GM21528 (cell line): ENCODE results near the gene APOBEC3C.
A peak's percentile ranks its signal among the peaks of the same experiment; 100 is the strongest.
"Not testable (repeated sequence)": the region's sequence is repeated elsewhere in the genome, so short reads cannot be mapped to it uniquely, and the experiment has no call there.

Experiments used
- ATAC-seq: cut with Tn5 transposase; IDR thresholded peaks from one replicate; pipeline ENCODE4 v1.9.1; 2021; ENCODE audit warnings: mild to moderate bottlenecking, moderate library complexity; ENCODE audit not compliant: unreplicated experiment, low FRiP score

APOBEC3C gene

DNA sequence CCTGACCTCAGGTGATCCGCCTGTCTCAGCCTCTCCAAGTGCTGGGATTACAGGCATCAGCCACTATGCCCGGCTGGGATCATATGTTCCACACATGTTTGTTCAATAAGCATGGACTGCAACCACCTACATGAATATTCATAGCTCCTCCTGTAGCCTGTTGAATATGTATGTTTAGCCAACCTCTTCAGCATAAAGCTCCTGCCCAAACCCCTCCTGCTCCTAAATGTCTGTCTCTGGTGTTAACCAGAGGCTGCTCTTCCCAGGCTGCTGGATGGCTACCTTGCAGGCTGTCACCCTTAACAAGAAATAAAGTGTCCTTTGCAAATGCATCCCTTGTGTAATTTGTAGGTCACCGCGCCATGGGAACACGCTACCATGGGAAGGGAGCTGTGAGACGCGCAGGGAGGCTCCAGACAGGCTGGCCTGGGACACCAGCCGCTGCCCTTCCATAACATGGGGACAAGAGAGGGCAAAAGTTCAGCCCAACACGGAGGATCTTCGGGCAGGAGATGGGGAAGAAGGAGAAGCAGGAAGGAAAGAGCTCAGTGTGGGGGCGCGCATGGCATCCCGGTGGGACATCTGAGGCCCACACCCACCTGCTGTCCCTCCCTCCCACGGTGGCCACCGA lies 6.1 kb downstream of the APOBEC3C start:
- peak; percentile 2 for ATAC-seq

- no peak for ATAC-seq
Measured at GRCh38 chr22:39021552-39022250, 7.6 kb downstream of the APOBEC3C start.

DNA sequence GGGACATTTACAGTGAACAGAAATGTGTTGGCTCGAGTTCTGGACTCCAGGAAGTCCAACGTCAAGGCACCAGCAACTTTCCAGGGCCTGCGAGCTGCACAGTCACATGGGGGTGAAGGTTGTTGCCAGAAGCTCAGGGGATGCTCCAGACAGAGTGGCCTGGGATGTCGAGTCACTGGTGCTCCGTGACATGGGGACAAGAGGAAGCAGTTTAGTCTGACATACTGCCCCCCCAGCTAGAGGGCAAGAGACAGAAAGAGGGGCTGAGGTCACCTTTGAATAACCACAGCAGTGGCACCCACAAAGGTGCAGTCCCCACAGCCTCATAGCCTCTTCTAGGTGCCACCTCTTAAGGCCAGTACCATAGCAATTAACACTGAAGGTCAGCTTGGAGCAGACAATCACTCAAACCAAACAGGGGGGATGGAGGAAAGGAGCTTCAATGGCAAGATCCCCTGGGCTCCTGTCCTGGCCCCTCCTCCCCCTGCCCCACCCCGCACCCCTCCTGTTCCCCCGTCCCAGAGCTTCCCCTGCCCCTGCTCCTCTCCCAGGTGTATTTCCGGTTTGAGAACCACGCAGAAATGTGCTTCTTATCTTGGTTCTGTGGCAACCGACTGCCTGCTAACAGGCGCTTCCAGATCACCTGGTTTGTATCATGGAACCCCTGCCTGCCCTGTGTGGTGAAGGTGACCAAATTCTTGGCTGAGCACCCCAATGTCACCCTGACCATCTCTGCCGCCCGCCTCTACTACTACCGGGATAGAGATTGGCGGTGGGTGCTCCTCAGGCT lies 10.7 kb downstream of the APOBEC3C start:
- ATAC-seq, result no peak

DNA sequence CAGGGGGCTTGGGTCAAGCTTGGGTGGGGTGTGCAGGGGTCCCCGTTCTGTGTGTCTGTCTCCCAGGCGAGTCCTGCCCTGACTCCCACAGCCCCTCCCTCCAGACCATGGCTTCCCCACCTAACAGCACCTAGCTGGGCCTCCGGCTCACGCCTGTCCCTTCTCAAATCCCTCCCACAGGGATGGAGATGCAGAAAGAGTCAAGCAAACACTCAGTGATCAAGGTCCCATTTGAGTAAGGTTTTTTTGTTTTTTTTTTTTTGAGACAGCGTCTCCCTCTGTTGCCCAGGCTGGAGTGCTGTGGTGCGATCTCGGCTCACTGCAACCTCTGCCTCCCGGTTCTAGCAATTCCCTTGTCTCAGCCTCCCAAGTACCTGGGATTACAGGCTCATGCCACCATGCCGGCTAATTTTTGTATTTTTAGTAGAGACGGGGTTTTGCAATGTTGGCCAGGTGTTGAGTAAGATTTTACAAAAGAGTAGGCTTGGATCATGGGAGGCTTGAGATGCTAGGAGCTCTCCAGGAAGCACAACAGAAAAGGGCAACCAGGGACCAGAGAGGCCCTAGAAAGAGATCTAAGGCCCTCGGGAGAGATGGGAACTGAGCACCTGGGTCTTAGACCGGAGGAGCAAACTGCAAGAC lies 12.6 kb downstream of the APOBEC3C start:
- ATAC-seq, result no peak

DNA sequence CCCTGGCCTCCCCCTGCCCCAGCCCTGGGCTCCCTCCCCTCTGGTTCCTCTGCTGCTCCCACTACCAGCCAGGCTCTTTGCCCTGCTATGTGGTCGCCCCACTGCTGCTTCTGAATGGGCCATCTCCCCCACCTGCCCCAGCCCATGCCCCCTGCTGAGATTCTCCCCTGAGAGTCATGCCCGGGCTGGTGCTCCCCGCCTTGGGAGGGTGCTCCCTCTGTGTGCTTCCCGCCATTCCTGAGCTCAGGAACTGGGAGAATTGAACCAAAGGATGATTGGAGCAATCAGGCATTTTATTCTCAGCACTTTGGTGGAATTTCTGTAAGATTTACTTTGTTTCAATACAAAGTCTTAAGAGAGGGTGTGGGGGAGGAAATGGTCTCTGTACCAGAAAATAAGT lies 13.7 kb downstream of the APOBEC3C start:
- ATAC-seq, result no peak

DNA sequence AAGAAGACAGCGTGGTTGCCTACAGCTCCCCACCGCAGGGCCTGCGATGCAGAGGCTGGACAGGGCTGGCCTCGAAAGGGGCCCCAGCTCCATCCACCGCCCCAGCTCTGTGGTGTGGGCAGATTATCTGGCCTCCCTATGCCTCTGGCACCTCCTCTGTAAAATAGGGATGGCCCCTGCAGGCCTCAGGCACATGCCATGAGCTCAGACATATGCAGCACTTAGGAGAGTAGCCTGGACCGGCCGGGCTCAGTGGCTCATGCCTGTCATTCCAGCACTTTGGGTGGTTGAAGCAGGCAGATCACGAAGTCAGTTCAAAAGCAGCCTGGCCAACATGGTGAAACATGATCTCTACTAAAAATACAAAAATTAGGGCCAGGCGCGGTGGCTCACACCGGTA lies 14.2 kb downstream of the APOBEC3C start:
- no peak for ATAC-seq

- no peak for ATAC-seq
Measured at GRCh38 chr22:39029227-39029626, 15.2 kb downstream of the APOBEC3C start.

DNA sequence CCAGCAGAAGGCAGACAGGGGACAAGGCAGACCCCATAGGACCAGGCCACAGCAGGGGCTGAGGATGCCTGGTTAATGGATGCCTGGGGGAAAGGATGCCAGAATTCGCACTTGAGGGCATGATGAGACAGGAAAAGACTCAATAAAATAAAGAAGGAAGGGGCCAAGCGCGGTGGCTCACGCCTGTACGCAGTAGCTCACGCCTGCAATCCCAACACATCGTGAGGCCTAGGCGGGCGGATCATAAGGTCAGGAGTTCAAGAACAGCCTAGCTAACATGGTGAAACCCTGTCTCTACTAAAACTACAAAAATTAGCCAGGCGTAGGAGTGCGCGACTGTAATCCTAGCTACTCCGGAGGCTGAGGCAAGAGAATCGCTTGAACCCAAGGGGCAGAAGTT lies 16.6 kb downstream of the APOBEC3C start:
- ATAC-seq, result no peak

DNA sequence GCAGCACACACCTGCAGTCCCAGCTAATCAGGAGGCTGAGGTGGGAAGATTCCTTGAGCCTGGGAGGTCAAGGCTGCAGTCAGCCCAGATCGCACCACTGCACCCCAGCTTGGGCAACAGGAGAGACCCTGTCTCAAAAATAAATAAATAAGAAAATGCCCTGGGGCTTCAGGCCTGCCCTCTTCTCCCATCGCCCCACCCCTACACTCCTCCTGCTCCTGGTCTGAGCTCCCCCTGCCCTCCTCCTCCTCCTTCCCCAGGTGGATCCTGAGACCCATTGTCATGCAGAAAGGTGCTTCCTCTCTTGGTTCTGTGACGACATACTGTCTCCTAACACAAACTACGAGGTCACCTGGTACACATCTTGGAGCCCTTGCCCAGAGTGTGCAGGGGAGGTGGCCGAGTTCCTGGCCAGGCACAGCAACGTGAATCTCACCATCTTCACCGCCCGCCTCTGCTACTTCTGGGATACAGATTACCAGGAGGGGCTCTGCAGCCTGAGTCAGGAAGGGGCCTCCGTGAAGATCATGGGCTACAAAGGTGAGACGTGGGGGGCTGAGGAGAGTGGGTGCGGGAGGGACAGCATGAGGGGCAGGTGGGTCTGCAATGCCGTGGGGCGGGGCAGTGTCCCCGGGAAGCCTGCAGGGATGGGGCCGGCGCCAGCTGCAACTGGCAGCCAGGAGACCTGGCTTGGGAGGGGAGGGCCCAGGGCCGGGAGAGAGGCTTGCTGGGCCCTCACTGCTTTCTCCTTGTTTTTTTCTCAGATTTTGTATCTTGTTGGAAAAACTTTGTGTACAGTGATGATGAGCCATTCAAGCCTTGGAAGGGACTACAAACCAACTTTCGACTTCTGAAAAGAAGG lies 17.6 kb downstream of the APOBEC3C start:
- ATAC-seq, result not testable (repeated sequence)

- not testable (repeated sequence) for ATAC-seq
Measured at GRCh38 chr22:39037071-39037470, 23.0 kb downstream of the APOBEC3C start.

GRCh38 chr22:39039306-39040126 lies 25.5 kb downstream of the APOBEC3C start:
- no peak for ATAC-seq

GRCh38 chr22:39040155-39040537 lies 26.1 kb downstream of the APOBEC3C start:
- ATAC-seq, result not testable (repeated sequence)

GRCh38 chr22:39040538-39041296 lies 26.7 kb downstream of the APOBEC3C start, which contains the start of gene APOBEC3F:
Gene APOBEC3F, plus strand, starts transcription at chr22:39040864. Its CDS starts 97 bp downstream, at chr22:39040961.
- peak; percentile 84 for ATAC-seq

DNA sequence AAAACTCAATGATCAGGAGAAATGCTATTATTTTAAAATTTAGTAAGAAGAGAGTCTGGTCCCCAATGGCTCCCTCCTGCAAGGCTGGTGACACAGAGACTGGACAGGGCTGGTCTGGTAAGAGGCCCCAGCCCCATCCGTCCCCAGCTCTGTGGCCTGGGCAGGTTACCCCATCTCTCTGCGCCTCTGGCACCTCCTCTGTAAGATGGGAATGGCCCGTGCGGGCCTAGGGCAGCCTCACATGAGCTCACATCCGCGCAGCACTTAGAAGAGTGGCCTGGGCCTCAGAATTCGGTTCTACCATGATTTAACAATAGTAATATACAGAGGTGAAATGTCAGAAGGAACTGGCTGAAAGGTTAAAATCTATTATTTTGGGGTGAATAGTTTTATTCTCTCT lies 27.9 kb downstream of the APOBEC3C start:
- ATAC-seq, result no peak

DNA sequence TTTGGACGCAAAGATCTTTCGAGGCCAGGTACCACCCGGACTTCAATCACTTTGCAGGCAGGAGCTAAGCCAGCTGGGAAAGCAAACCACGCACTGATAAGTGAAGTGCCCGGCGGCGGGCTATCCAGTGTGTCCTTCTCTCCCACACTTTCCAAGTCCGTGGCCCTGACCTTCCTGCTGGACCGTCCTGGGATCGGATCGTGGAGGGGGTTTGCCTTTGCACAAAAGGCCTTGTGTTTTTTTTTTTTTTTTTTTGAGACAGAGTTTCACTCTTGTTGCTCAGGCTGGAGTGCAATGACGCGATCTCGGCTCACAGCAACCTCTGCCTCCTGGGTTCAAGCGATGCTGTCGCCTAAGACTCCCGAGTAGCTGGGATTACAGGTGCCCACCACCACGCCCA lies 29.0 kb downstream of the APOBEC3C start:
- not testable (repeated sequence) for ATAC-seq

DNA sequence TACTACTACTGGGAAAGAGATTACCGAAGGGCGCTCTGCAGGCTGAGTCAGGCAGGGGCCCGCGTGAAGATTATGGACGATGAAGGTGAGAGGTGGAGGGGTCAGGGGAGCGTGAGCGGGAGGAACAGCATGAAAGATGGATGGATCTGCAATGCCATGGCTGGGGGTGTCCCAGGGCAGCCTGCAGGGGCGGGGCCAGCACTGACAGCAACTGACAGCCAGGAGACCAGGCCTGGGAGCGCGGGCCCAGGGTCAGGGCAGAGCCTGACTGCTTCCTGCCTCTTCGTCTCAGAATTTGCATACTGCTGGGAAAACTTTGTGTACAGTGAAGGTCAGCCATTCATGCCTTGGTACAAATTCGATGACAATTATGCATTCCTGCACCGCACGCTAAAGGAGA lies 31.1 kb downstream of the APOBEC3C start:
- not testable (repeated sequence) for ATAC-seq

GRCh38 chr22:39049486-39049885 lies 35.4 kb downstream of the APOBEC3C start:
- not testable (repeated sequence) for ATAC-seq

DNA sequence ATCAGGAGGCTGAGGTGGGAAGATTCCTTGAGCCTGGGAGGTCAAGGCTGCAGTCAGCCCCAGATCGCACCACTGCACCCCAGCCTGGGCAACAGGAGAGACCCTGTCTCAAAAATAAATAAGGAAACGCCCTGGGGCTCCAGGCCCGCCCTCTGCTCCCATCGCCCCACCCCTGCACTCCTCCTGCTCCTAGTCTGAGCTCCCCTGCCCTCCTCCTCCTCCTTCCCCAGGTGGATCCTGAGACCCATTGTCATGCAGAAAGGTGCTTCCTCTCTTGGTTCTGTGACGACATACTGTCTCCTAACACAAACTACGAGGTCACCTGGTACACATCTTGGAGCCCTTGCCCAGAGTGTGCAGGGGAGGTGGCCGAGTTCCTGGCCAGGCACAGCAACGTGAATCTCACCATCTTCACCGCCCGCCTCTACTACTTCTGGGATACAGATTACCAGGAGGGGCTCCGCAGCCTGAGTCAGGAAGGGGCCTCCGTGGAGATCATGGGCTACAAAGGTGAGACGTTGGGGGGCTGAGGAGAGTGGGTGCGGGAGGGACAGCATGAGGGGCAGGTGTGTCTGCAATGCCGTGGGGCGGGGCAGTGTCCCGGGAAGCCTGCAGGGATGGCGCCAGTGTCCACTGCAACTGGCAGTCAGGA lies 37.9 kb downstream of the APOBEC3C start:
- not testable (repeated sequence) for ATAC-seq
